ENCODE data around the gene DPM2.

DPM2 gene

GRCh38 chr9:127916720-127917581 is 20.7 kb downstream of the DPM2 start, which contains the start of gene ST6GALNAC4:
Gene ST6GALNAC4, minus strand, starts transcription at chr9:127917041. Its CDS starts 622 bp downstream, at chr9:127916419.
- DNase-seq: peak; percentile 99

GRCh38 chr9:127915801-127916719 is 21.6 kb downstream of the DPM2 start:
- peak; percentile 79 for DNase-seq

DNA sequence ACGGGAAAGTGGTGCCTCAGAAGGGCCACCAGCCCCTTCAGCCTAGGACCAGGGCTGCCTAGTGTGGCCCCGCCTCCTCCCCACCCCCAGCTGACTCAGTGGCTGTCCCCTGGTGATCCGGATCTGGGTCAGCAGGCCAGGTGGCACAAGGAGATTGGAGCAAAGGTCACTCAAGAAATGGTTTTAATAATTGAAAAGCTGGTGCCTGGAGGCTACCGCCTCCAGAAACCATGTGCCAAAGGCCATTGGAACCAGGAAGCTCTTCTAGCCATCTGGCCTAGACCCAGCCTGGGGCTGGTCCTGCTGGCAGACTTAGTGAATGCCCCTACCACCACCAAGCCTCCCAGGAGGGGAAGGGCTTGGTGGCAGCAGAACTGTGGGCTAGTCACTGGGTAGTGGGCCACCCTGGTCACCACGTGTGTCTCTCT is 22.3 kb downstream of the DPM2 start:
- peak; percentile 71 for DNase-seq

DNA sequence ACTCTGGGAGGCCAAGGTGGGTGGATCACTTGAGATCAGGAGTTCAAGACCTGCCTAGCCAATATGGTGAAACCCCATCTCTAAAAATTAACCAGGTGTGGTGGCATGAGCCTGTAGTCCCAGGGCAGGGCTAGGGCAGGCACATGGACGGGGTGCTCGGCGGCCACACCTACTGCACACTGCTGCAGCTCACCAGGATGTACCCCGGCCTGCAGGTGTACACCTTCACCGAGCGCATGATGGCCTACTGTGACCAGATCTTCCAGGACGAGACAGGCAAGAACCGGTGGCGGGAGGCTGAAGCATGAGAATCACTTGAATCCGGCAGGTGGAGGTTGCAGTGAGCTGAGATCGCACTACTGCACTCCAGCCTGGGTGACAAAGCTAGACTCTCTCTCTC is 24.0 kb downstream of the DPM2 start:
- DNase-seq: no peak

DNA sequence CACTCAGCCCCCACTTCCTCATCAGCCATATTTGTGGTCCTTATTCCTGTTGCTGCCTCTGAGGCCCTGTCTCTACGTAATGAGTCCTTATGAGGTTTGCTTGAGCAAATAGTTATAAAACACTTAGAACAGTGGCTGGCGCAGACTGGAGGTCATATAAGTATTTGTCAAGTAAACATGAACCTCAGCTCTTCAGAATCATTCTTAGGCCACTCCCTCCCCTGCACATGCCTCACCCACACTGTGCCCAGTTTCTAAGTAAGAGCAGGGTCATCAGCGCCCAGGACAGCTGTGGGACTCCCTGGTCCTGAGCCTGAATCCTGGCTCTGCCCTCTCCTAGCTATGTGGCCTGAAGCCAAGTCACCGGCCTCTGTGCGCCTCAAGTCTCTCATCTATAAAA is 24.8 kb downstream of the DPM2 start:
- DNase-seq: no peak

- DNase-seq: no peak
These were observed 25.4 kb downstream of the DPM2 start for GRCh38 chr9:127912296-127912695.

DNA sequence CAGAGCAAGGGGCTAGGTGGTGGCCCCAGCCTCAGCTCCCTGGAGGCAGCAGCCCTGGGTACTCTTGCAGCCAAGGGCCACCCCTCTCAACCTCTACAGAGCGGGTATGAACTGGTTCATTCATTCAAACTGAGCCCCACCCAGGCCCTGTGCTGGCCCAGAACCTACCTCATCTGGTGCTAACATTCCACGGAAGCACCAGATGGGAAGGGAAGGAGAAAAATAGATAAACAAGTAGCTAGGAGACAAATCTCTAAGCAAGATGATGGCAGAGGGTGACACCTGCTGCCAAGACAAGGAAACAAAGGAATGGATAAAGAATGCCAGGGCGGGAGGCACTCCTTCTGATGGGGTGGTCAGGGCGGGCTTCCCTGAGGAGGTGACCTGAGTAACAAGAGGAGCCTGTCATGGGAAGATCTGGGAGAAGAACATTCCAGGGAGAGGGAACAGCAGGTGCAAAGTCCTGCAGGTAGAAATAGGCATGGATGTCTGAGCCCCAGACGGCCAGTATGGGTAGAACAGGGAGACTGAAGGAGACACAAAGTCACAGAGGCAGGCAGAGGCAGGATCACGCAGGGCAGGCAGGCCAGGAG is 26.9 kb downstream of the DPM2 start:
- no peak for DNase-seq

GRCh38 chr9:127909839-127910273 is 27.8 kb downstream of the DPM2 start:
- no peak for DNase-seq

- no peak for DNase-seq
These were observed 29.1 kb downstream of the DPM2 start for GRCh38 chr9:127908660-127908926.

DNA sequence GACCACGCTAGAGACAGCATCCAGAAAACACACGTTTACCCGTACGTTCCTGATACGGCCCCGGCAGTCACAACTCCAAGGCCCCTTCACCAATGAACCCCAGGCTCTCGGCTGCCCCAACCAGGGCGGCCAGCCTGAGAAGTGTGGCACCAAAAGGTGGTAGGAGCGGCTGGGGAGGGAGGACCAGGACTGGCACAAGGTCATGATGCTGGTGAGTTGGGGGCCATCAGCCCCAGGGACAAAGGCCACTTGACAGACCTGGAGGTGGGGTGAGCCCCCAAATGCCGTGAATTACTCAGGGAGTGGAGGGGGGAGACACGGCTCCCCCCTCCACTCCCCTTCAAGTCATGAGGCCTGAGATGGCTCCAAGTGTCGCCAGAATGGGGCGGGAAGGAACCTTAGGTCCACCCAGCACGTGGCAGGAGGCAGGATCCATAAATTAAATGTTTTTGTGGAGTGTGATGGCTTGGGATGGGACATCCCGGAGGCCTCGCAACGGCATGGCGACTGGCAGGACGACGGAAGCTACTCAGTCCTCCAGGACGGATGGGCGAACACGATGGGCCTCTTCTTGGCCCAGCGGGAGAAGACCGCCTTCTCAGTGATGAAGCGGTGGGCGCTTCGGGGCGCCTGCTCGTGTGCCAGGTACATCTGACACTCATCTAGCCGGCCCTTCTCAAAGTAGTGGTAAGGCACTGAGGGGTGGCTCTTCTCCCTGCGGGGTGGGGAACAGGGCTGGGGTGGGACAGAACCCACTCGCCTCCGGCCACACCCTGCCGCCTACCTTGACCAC is 29.6 kb downstream of the DPM2 start:
- no peak for DNase-seq

GRCh38 chr9:127905788-127906191 is 31.9 kb downstream of the DPM2 start:
- DNase-seq: peak; percentile 82

- peak; percentile 83 for DNase-seq
These were observed 32.5 kb downstream of the DPM2 start for GRCh38 chr9:127905004-127905728.

DNA sequence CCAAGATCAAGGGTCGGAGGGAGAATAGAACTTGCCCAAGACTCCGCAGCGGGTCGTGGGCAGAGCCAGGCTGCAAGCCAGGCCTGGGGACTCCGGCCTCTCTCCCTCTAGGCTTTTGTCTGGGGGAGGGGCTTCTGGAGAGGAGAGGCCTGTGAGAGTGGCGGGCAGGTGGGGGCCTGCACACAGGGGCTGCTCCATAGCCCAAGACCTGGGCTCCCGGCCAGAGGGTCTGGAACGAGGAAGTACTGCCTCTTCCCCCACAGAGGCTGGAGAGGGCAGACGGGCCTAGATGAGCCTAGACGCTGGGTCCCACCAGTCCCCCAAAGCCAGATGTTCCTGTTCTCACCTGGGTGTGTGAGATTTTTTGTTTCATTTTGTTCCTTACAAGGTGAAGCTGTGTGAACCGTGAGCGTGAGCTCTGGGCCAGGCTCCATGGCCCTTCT is 33.1 kb downstream of the DPM2 start:
- no peak for DNase-seq

DNA sequence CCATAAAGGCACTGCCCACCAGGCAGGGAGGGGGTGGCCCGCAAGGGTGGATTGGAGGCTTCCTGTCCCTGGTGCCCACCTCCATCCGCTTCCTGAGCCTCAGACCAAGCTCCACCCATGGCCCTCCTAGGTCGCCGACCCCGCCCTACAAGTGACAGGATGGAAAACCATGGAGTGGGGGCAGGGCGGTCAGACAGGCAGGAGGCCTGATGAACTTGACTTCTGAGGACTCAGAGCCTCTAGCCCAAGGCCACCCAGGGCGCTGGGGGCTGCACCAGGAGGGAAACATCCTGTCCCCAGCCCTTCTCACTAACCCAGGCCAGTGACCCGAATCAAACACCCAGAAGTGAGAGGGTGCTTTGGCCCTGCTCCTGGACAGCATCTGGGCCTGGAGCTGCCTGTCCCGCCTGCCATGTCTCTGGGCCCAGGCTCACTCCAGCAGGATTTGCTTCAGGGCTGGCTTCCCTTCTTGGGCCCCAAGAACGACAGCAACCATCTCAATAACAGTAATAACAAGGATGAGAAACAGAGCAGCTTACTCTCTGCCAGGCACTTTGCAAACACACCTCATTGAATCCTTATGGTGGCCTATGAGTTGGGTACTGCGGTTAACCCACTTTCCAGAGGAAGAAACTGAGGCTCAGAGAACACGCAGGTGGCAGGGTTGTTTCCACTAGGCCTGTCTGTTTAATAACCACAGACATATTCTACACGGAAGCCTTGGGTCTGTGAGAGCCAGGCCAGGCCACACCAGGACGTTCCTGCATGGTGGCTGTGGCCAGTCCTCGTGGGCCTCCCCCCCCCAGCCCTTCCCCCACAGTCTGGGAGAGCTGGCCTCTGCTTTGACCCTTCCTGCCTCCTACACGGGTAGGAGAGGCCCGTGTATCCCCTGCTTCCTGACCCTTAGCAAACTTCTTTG is 33.8 kb downstream of the DPM2 start:
- DNase-seq: peak; percentile 92

GRCh38 chr9:127899128-127899943 is 38.3 kb downstream of the DPM2 start, which contains the start of gene ST6GALNAC6:
Gene ST6GALNAC6, minus strand, starts transcription at chr9:127899603. Its CDS starts 1,622 bp downstream, at chr9:127897981.
- peak; percentile 90 for DNase-seq

GRCh38 chr9:127898433-127899127 is 39.1 kb downstream of the DPM2 start:
- no peak for DNase-seq

DNA sequence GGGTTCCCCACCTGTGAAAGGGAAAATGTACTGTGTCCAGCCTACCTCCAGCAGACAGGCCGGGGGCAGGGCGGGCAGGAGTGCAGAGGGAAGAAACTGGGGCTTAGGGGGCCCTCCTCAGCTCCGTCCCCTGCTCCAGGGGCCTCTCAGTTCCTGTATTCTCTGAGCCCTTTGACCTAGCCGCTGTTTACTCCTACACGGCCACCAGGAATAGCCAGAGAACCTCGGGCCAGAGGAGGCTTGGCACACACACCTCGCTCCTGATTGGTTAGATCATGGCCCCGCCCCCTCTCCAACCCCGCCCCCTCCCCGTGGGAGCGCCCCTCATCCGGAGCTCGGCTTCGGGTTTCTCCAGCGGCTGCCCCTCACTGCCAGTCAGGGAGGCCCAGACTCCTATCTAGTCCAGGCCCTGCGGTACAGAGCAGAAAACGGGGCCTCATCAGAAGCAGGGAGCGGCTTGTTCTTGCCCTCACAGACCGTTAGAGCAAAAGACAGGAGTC is 40.4 kb downstream of the DPM2 start:
- peak; percentile 75 for DNase-seq

- DNase-seq: no peak
These were observed 41.1 kb downstream of the DPM2 start for GRCh38 chr9:127896395-127897192.
